GM06990 (cell line): ENCODE data around the gene RNF121.

Experiments used
- DNase-seq: peaks from one replicate; pipeline ENCODE4 v3.0.0-alpha.2; 2011; ENCODE audit not compliant: insufficient read length; ENCODE audit errors: extremely low read depth
- H3K27me3 ChIP-seq: replicated peaks from 2 replicates; pipeline ENCODE4 v1.6.0; 2011; ENCODE audit warnings: low read length; ENCODE audit not compliant: control insufficient read depth, insufficient read depth
- H3K36me3 ChIP-seq: 2 replicates; pipeline ENCODE4 v1.5.1; 2011; ENCODE audit warnings: low read length; ENCODE audit not compliant: control insufficient read depth, insufficient read depth
- H3K4me3 ChIP-seq: replicated peaks from 2 replicates; pipeline ENCODE4 v1.5.1; 2011; ENCODE audit warnings: low read depth, mild to moderate bottlenecking, control low read depth, low read length
- CTCF ChIP-seq: IDR thresholded peaks from 2 replicates; pipeline ENCODE4 v1.5.1; 2011; ENCODE audit warnings: low read length, control low read depth, mild to moderate bottlenecking, inconsistent platforms; ENCODE audit not compliant: insufficient read depth, poor library complexity, severe bottlenecking

Gene RNF121

DNA sequence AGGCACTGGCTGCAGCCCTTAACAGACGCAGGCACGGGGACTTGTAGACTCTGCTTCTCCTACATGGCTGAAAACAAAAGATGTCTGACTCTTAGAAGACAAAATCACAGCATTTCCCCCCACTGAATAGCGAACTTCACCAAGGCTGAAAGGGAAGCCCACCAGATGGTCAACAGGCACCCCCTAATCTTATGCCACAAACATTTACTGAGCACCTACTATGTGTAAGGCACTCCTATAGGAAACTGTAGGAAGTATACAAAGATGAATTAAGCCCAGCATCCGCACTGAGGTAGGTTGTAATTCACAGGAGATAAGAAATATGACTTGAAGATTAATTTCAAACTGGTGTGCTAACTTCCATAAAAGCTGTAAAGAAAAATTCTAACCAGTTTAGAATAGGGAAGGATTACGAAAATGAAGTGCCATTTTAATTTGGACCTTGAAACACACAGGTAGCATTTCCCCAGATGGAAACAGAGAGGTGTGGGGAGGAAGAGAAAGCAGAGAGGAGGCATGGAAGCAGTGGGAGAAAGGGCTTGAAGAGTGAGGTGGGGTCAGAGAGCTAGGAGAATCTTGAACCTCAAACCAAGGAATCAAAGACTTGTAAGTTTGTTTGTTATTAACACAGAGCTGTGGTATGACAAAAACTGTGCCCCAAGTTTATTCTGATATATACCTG, 113.4 kb downstream of the RNF121 start:
- DNase-seq, result no peak
- Histone ChIP-seq H3K27me3 (no peaks in the 10 kb centered on the region), H3K4me3 (peak overlapping the region; percentile 72), H3K36me3 (peaks cover 7% of the 10 kb centered on the region)
- TF ChIP-seq CTCF, result no peak

GRCh38 chr11:72045849-72046248, 117.0 kb downstream of the RNF121 start:
- Histone ChIP-seq H3K27me3 (no peaks in the 10 kb centered on the region), H3K4me3 (no peak overlapping the region), H3K36me3 (peaks cover 9% of the 10 kb centered on the region)
- no peak for TF ChIP-seq CTCF
- DNase-seq, result no peak
